Ascending aorta (tissue), 2 donors: Measurements from ENCODE around the gene CELF4. TPM values are rescaled to one million over a fixed set of nuclear protein-coding genes. Genes with fewer than 3 reads are reported as not detected.

Experiments used
- DNase-seq, 2 donors: peaks; one replicate each; pipeline ENCODE4 v3.0.0-alpha.2; 2019; ENCODE audit warnings: low spot score in 2 of 2
- H3K27ac ChIP-seq, 2 donors: fragments of 200-600 bp; sonication (generic); one replicate each; pipeline ENCODE4 v1.5.1; 2016 to 2017; ENCODE audit warnings: mild to moderate bottlenecking in 1 of 2
- H3K27me3 ChIP-seq: fragments of 200-600 bp; sonication (generic); one replicate; pipeline ENCODE4 v1.5.1; 2017
- H3K36me3 ChIP-seq, 2 donors: fragments of 200-600 bp; sonication (generic); one replicate each; pipeline ENCODE4 v1.5.1; 2016
- H3K4me1 ChIP-seq, 2 donors: fragments of 200-600 bp; sonication (generic); one replicate each; pipeline ENCODE4 v1.5.1; 2016 to 2017; ENCODE audit warnings: mild to moderate bottlenecking in 1 of 2
- H3K4me3 ChIP-seq, 2 donors: fragments of 200-600 bp; sonication (generic); one replicate each; pipeline ENCODE4 v1.5.1; 2016 to 2017; ENCODE audit warnings: mild to moderate bottlenecking in 1 of 2
- H3K9me3 ChIP-seq, 2 donors: fragments of 200-600 bp; sonication (generic); one replicate each; pipeline ENCODE4 v1.5.1; 2016
- CTCF ChIP-seq, 3 experiments: fragments of 200-600 bp in 2 of 3; fragments of 450-650 bp in 1 of 3; sonication (generic) in 2 of 3; IDR thresholded peaks; one replicate each; pipeline ENCODE4 v1.5.1; 2016 to 2019; ENCODE audit warnings: antibody characterized with exemption in 3 of 3, mild to moderate bottlenecking in 1 of 3, moderate library complexity in 1 of 3
- intact Hi-C: fragments of 100-400 bp; cut with DNase I; formaldehyde crosslinking; loops from one replicate; pipeline ENCODE4 v1.15.1; 2023
- total RNA-seq: library from RNA; depleted of rRNA; stranded (reverse); fragments of >200 nt; gene quantifications from one replicate; pipeline ENCODE4 v1.1.0, GENCODE V29; 2016

Gene CELF4
- total RNA-seq, 1 donor from 2014 or later = not detected

- peaks cover 2% of the 10 kb centered on the region for H3K27me3 ChIP-seq
- no peak for DNase-seq
Measured at GRCh38 chr18:37248281-37248680, 317.3 kb downstream of the CELF4 start.

GRCh38 chr18:37247497-37248161 is 318.0 kb downstream of the CELF4 start:
- no peak for DNase-seq
- TF ChIP-seq CTCF (IDR thresholded peaks at IDR 0.05) = no peak
- intact Hi-C loops = no loop called here
- no peaks in the 10 kb centered on the region for H3K9me3 ChIP-seq
- no peaks in the 10 kb centered on the region for H3K36me3 ChIP-seq
- H3K27ac ChIP-seq = no peak overlapping the region
- H3K27me3 ChIP-seq = no peaks in the 10 kb centered on the region
- no peak overlapping the region for H3K4me3 ChIP-seq
- H3K4me1 ChIP-seq = no peaks in the 10 kb centered on the region

More at GRCh38 chr18:37248281-37248680, 317.3 kb downstream of the CELF4 start:
- Histone ChIP-seq H3K36me3 (no peaks in the 10 kb centered on the region), H3K27ac (no peak overlapping the region), H3K9me3 (no peaks in the 10 kb centered on the region), H3K4me3 (no peak overlapping the region), H3K4me1 (no peaks in the 10 kb centered on the region)
- TF ChIP-seq CTCF (IDR thresholded peaks at IDR 0.05) = no peak
- intact Hi-C loops = no loop called here

- H3K36me3 ChIP-seq = no peaks in the 10 kb centered on the region
- no peak for TF ChIP-seq CTCF (IDR thresholded peaks at IDR 0.05)
- no peaks in the 10 kb centered on the region for H3K27me3 ChIP-seq
- intact Hi-C loops = no loop called here
- no peak for DNase-seq
- H3K4me3 ChIP-seq = no peak overlapping the region
- no peak overlapping the region for H3K27ac ChIP-seq
- no peaks in the 10 kb centered on the region for H3K9me3 ChIP-seq
- H3K4me1 ChIP-seq = no peaks in the 10 kb centered on the region
Measured at GRCh38 chr18:37246779-37247340, 318.7 kb downstream of the CELF4 start.

GRCh38 chr18:37244618-37245017 is 321.0 kb downstream of the CELF4 start:
- Histone ChIP-seq H3K4me3 (no peak overlapping the region), H3K4me1 (no peaks in the 10 kb centered on the region), H3K27me3 (no peaks in the 10 kb centered on the region), H3K9me3 (no peaks in the 10 kb centered on the region), H3K36me3 (no peaks in the 10 kb centered on the region), H3K27ac (no peak overlapping the region)
- DNase-seq = no peak
- TF ChIP-seq CTCF (IDR thresholded peaks at IDR 0.05) = no peak
- intact Hi-C loops = no loop called here

GRCh38 chr18:37243741-37244140 is 321.9 kb downstream of the CELF4 start:
- no peaks in the 10 kb centered on the region for H3K9me3 ChIP-seq
- no peaks in the 10 kb centered on the region for H3K4me1 ChIP-seq
- intact Hi-C loops = no loop called here
- no peak overlapping the region for H3K27ac ChIP-seq
- no peak for DNase-seq
- TF ChIP-seq CTCF (IDR thresholded peaks at IDR 0.05) = no peak
- no peaks in the 10 kb centered on the region for H3K36me3 ChIP-seq
- H3K4me3 ChIP-seq = no peak overlapping the region
- no peaks in the 10 kb centered on the region for H3K27me3 ChIP-seq
